HL-60/S4 treated with phorbol 12-myristate 13-acetate at 8.2 ng/mL for 4 days and 3 days (cell line): ENCODE results near the gene CARNS1.

ENCODE experiments used
- in situ Hi-C: fragments of 300-500 bp; cut with MboI; formaldehyde crosslinking; loops from 2 replicates; pipeline ENCODE4 v1.15.0; 2022; ENCODE audit warnings: low sequenced_read_pairs

CARNS1 gene

GRCh38 chr11:67440229-67441097, 25.0 kb downstream of the CARNS1 start:
- in situ Hi-C loops: no loop called here

- in situ Hi-C loops: no loop called here
These were observed 25.7 kb downstream of the CARNS1 start for GRCh38 chr11:67441098-67441563.

- in situ Hi-C loops: no loop called here
These were observed 26.4 kb downstream of the CARNS1 start for GRCh38 chr11:67441731-67442351.

- in situ Hi-C loops: no loop called here
These were observed 27.3 kb downstream of the CARNS1 start for GRCh38 chr11:67442504-67443404.

GRCh38 chr11:67445515-67445914, 30.0 kb downstream of the CARNS1 start:
- in situ Hi-C loops: no loop called here

GRCh38 chr11:67448220-67448609, 32.7 kb downstream of the CARNS1 start:
- in situ Hi-C loops: no loop called here

- in situ Hi-C loops: no loop called here
These were observed 33.8 kb downstream of the CARNS1 start for GRCh38 chr11:67449116-67449844.

GRCh38 chr11:67450796-67451657, 35.5 kb downstream of the CARNS1 start:
- in situ Hi-C loops: no loop called here

GRCh38 chr11:67451658-67451976, 36.1 kb downstream of the CARNS1 start:
- in situ Hi-C loops: no loop called here

- in situ Hi-C loops: no loop called here
These were observed 36.9 kb downstream of the CARNS1 start, which contains the start of gene GPR152 for GRCh38 chr11:67452141-67452952. Gene GPR152, minus strand, starts transcription at chr11:67452729. Its CDS starts 5 bp downstream, at chr11:67452724.

- in situ Hi-C loops: no loop called here
These were observed 38.6 kb downstream of the CARNS1 start for GRCh38 chr11:67453816-67454732.

- in situ Hi-C loops: no loop called here
These were observed 39.6 kb downstream of the CARNS1 start, which contains the start of gene CABP4 for GRCh38 chr11:67455054-67455453. Gene CABP4, plus strand, starts transcription at chr11:67455354. Its CDS starts 70 bp downstream, at chr11:67455424.

GRCh38 chr11:67456068-67456705, 40.7 kb downstream of the CARNS1 start:
- in situ Hi-C loops: no loop called here

GRCh38 chr11:67457453-67457852, 42.0 kb downstream of the CARNS1 start:
- in situ Hi-C loops: no loop called here

GRCh38 chr11:67458266-67458665, 42.8 kb downstream of the CARNS1 start:
- in situ Hi-C loops: no loop called here

- in situ Hi-C loops: no loop called here
These were observed 47.7 kb downstream of the CARNS1 start for GRCh38 chr11:67463186-67463585.
